NB4 (cell line): ENCODE results near the gene C6orf132.

Source experiments
- DNase-seq: peaks from one replicate; pipeline ENCODE4 v3.0.0; 2010; ENCODE audit warnings: low read depth
- H3K4me3 ChIP-seq: one replicate; pipeline ENCODE4 v1.5.1; 2011; ENCODE audit warnings: mild to moderate bottlenecking, low read depth, low read length, moderate library complexity
- CTCF ChIP-seq: IDR thresholded peaks from one replicate; pipeline ENCODE4 v1.5.1; 2012; ENCODE audit warnings: low read depth, low read length
- MAX ChIP-seq: IDR thresholded peaks from 2 replicates; pipeline ENCODE4 v1.6.1; 2011; ENCODE audit warnings: low read depth, low read length
- MYC ChIP-seq: IDR thresholded peaks from 2 replicates; pipeline ENCODE4 v1.6.1; 2011; ENCODE audit warnings: low read depth, low read length
- POLR2A ChIP-seq: IDR thresholded peaks from 2 replicates; pipeline ENCODE4 v1.6.1; 2011; ENCODE audit warnings: mild to moderate bottlenecking; ENCODE audit not compliant: insufficient read length; ENCODE audit errors: extremely low read depth

The C6orf132 gene

GRCh38 chr6:42135161-42135560 lies 7.3 kb downstream of the C6orf132 start:
- no peak for DNase-seq
- no peak overlapping the region for H3K4me3 ChIP-seq
- TF ChIP-seq CTCF (no peak), MYC (no peak), MAX (no peak), POLR2A (no peak)

- no peak overlapping the region for H3K4me3 ChIP-seq
- TF ChIP-seq MYC (no peak), POLR2A (no peak), MAX (no peak), CTCF (no peak)
- no peak for DNase-seq
Measured at GRCh38 chr6:42133926-42134325, 8.5 kb downstream of the C6orf132 start.

- no peak overlapping the region for H3K4me3 ChIP-seq
- TF ChIP-seq CTCF (no peak), MAX (no peak), MYC (no peak), POLR2A (no peak)
- no peak for DNase-seq
Measured at GRCh38 chr6:42131531-42131930, 10.9 kb downstream of the C6orf132 start.

GRCh38 chr6:42129360-42129676 lies 13.1 kb downstream of the C6orf132 start:
- DNase-seq: no peak
- no peak overlapping the region for H3K4me3 ChIP-seq
- TF ChIP-seq MAX (no peak), MYC (no peak), POLR2A (no peak), CTCF (no peak)

GRCh38 chr6:42128460-42129359 lies 13.7 kb downstream of the C6orf132 start:
- H3K4me3 ChIP-seq: no peak overlapping the region
- TF ChIP-seq MYC (no peak), POLR2A (no peak), MAX (no peak)
- DNase-seq: no peak

- TF ChIP-seq CTCF (no peak), MAX (no peak), POLR2A (no peak), MYC (no peak)
- no peak overlapping the region for H3K4me3 ChIP-seq
- no peak for DNase-seq
Measured at GRCh38 chr6:42125663-42126062, 16.8 kb downstream of the C6orf132 start.
